ENCODE data around the gene DNM3. TPM values are rescaled to one million over a fixed set of nuclear protein-coding genes. Genes with fewer than 3 reads are reported as not detected.

Gene DNM3
- total and polyA plus RNA-seq, 2 of the 8 experiments (the other 6 are each of a cell fraction or from before 2014, with no cell fraction given): 2.0 to 8.5 TPM

- no peak for TF ChIP-seq TAF7 (optimal IDR thresholded peaks at IDR 0.05; ENCODE audit: borderline replicate concordance, low read depth, low read length)
- no peak for TF ChIP-seq MAFK (IDR thresholded peaks at IDR 0.05; ENCODE audit: low read depth, low read length)
- TF ChIP-seq RAD21 (IDR thresholded peaks at IDR 0.05 in 1 of 2, conservative IDR thresholded peaks at IDR 0.05 in 1 of 2; ENCODE audit: low read depth in 2 of 2, low read length in 2 of 2): peak; percentile 23 to 41; a peak in 1 of 4 replicates
- no peak for TF ChIP-seq NRF1 (IDR thresholded peaks at IDR 0.05; ENCODE audit: low read depth, low read length)
Measured at GRCh38 chr1:171985639-171986038, 144.3 kb downstream of the DNM3 start (continued).

All from H1 (cell line).